B cell (primary cell): ENCODE results near the gene SLC6A20.

ENCODE experiments used
- EZH2 ChIP-seq: IDR thresholded peaks from 2 replicates; pipeline ENCODE4 v1.6.1; 2012; ENCODE audit warnings: borderline replicate concordance, low read depth, mild to moderate bottlenecking, moderate library complexity, low read length; ENCODE audit not compliant: insufficient read depth, poor library complexity, severe bottlenecking
- TF ChIP-seq, protein P1 (sequence below): fragments of 200-600 bp; IDR thresholded peaks from one replicate; pipeline ENCODE4 v1.8.0; 2022; ENCODE audit warnings: antibody characterized with exemption, mild to moderate bottlenecking

DNA sequence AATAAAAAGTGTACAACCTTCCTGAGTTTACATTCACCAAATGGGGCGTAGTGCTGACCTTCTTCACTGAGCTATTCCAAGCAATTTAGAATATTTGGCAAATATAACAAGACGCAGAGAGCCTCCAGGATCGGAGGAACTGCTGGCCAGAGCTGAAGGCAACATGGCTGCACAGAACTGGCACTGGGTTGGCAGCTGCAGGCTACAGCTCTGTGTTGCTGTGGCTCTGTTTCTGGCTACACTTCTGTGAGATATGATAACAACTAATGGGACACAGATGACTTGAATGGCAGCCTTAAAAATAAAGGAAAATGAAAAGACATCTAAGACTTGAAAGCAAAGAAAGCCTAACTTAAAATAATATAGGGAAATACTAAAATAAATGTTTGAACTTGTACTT is 10.8 kb upstream of the SLC6A20 start:
- no peak for TF ChIP-seq EZH2
- TF ChIP-seq, protein P1, sequence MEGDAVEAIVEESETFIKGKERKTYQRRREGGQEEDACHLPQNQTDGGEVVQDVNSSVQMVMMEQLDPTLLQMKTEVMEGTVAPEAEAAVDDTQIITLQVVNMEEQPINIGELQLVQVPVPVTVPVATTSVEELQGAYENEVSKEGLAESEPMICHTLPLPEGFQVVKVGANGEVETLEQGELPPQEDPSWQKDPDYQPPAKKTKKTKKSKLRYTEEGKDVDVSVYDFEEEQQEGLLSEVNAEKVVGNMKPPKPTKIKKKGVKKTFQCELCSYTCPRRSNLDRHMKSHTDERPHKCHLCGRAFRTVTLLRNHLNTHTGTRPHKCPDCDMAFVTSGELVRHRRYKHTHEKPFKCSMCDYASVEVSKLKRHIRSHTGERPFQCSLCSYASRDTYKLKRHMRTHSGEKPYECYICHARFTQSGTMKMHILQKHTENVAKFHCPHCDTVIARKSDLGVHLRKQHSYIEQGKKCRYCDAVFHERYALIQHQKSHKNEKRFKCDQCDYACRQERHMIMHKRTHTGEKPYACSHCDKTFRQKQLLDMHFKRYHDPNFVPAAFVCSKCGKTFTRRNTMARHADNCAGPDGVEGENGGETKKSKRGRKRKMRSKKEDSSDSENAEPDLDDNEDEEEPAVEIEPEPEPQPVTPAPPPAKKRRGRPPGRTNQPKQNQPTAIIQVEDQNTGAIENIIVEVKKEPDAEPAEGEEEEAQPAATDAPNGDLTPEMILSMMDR, result no peak
